Measurements from ENCODE around the gene RTL10. TPM values are rescaled to one million over a fixed set of nuclear protein-coding genes. Genes with fewer than 3 reads are reported as not detected.

Gene RTL10
- total and polyA plus RNA-seq, 9 donors = 7.1 to 54.3 (median 15.3) TPM

DNA sequence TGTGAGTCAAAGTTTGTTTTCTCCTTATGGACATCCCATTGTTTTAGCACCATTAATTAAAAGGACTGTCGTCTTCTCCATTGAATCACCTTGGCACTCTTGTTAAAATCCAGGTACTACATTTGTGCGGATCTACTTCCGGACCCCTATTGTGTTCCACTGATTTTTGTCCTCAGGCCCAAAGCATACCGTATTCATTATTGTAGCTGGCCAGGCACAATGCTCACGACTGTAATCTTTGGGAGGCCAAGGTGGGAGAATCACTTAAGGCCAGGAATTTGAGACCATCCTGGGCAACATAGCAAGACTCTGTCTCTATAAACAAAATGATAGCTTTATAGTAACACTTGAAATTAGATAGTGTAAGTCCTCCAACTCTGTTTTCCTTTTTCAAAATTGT is 8.9 kb upstream of the RTL10 start:
- Histone ChIP-seq H3K4me1 (ENCODE audit: insufficient read depth) (no peaks in the 10 kb centered on the region), H3K4me3 (no peak overlapping the region), H3K36me3 (no peaks in the 10 kb centered on the region), H3K27me3 (no peaks in the 10 kb centered on the region), H3K9me3 (no peaks in the 10 kb centered on the region), H3K27ac (no peak overlapping the region)
- no peak for TF ChIP-seq POLR2A (IDR thresholded peaks at IDR 0.05)
- TF ChIP-seq, protein P1, sequence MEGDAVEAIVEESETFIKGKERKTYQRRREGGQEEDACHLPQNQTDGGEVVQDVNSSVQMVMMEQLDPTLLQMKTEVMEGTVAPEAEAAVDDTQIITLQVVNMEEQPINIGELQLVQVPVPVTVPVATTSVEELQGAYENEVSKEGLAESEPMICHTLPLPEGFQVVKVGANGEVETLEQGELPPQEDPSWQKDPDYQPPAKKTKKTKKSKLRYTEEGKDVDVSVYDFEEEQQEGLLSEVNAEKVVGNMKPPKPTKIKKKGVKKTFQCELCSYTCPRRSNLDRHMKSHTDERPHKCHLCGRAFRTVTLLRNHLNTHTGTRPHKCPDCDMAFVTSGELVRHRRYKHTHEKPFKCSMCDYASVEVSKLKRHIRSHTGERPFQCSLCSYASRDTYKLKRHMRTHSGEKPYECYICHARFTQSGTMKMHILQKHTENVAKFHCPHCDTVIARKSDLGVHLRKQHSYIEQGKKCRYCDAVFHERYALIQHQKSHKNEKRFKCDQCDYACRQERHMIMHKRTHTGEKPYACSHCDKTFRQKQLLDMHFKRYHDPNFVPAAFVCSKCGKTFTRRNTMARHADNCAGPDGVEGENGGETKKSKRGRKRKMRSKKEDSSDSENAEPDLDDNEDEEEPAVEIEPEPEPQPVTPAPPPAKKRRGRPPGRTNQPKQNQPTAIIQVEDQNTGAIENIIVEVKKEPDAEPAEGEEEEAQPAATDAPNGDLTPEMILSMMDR (IDR thresholded peaks at IDR 0.05) = no peak
- no peak for TF ChIP-seq EP300 (IDR thresholded peaks at IDR 0.05)
- no peak for DNase-seq
- WGBS, 3 donors = 91 to 95% (median 92%) methylated on average over 5 of the region's 5 CpGs
- intact Hi-C loops (cut with DNase I) = no loop called here

DNA sequence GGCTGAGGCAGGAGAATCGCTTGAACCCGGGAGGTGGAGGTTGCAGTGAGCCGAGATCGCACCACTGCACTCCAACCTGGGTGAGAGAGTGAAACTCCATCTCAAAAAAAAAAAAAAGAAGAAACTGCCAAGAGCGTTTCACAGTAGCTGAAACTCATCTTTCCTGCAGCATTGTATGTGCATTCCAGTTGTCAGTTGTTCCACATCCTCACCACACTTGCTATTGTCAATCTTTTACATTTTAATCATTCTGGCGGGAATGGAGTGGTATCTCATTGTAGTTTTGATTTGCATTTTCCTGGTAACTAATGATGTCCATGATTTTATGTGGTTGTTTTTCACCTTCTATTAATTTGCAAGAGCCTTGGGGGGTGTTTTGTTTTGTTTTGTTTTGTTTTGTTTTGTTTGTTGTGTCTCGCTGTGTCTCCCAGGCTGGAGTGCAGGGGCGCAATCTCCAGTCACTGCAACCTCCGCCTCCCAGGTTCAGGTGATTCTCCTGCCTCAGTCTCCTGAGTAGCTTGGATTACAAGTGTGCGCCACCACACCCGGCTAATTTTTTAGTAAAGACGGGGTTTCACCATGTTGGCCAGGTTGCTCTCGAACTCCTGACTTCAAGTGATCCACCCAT is 8.1 kb upstream of the RTL10 start:
- intact Hi-C loops (cut with DNase I) = no loop called here
- Histone ChIP-seq H3K27ac (no peak overlapping the region), H3K4me3 (no peak overlapping the region), H3K27me3 (no peaks in the 10 kb centered on the region), H3K36me3 (no peaks in the 10 kb centered on the region), H3K9me3 (no peaks in the 10 kb centered on the region), H3K4me1 (ENCODE audit: insufficient read depth) (no peaks in the 10 kb centered on the region)
- TF ChIP-seq, protein P1 (IDR thresholded peaks at IDR 0.05) = no peak
- 95 to 97% (median 96%) methylated on average over 13 of the region's 13 CpGs for WGBS, 3 donors
- DNase-seq = no peak

DNA sequence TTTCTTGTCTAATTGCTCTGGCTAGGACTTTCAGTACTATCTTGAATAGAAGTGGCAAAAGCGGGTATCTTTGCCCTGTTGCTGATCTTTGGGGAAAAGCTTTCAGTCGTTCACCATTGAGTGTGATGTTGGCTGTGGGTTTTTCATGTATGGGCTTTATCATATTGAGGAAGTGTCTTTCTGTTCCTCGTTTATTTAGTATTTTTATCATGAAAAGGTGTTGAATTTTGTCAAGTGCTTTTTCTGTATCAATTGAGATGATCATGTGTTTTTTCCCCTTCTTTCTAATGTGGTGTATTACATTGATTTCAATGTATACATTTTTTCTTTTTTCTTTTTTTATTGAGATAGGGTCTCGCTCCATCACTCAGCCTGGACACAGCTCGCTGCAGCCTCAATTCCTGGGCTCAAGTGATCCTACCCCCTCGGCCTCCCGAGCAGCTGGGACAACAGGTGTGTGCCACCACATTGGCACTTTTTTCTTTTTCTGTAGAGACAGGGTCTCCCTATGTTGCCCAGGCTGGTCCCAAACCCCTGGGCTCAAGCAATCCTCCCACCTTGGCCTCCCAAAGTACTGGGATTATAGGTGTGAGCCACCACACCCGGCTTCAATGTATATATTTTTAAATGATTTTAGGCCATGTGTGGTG is 5.3 kb upstream of the RTL10 start:
- no peak overlapping the region for H3K4me3 ChIP-seq
- TF ChIP-seq, protein P1 (IDR thresholded peaks at IDR 0.05) = no peak
- TF ChIP-seq POLR2A (IDR thresholded peaks at IDR 0.05) = no peak
- no peak for TF ChIP-seq EP300 (IDR thresholded peaks at IDR 0.05)
- H3K36me3 ChIP-seq = no peaks in the 10 kb centered on the region
- H3K27ac ChIP-seq = no peak overlapping the region
- H3K27me3 ChIP-seq = no peaks in the 10 kb centered on the region
- intact Hi-C loops (cut with DNase I) = no loop called here
- no peaks in the 10 kb centered on the region for H3K9me3 ChIP-seq
- no peak for DNase-seq
- 96 to 97% (median 96%) methylated on average over 8 of the region's 8 CpGs for WGBS, 3 donors
- peaks cover 2% of the 10 kb centered on the region for H3K4me1 ChIP-seq (ENCODE audit: insufficient read depth)

DNA sequence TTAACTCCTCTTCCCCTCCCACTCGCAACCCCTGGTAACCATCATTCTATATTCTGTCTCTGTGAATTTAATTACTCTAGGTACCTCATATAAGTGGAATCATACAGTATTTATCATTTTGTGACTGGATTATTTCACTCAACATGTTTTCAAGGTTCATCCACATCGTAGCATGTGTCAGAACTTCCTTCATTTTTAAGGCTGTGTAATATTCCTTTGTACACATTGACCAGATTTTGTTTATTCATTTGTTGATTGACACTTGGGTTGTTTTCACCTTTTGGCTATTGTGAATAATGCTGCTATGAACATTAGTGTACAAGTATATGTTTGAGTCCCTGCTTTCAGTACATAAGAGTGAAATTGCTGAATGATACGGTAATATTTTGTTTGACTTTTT is 2.7 kb upstream of the RTL10 start:
- Histone ChIP-seq H3K4me3 (no peak overlapping the region), H3K36me3 (no peaks in the 10 kb centered on the region), H3K9me3 (no peaks in the 10 kb centered on the region), H3K4me1 (ENCODE audit: insufficient read depth) (peaks cover 12% of the 10 kb centered on the region), H3K27me3 (no peaks in the 10 kb centered on the region), H3K27ac (no peak overlapping the region)
- no peak for DNase-seq
- 96 to 99% (median 97%) methylated on average over 3 of the region's 3 CpGs for WGBS, 3 donors
- intact Hi-C loops (cut with DNase I) = no loop called here
- TF ChIP-seq POLR2A (IDR thresholded peaks at IDR 0.05) = no peak
- TF ChIP-seq, protein P1 (IDR thresholded peaks at IDR 0.05) = no peak
- TF ChIP-seq EP300 (IDR thresholded peaks at IDR 0.05) = no peak

Measured in ovary (tissue), 9 donors.